ENCODE measurements around the gene CCR1. TPM values are rescaled to one million over a fixed set of nuclear protein-coding genes. Genes with fewer than 3 reads are reported as not detected.

CCR1 gene
- total and polyA plus RNA-seq, 9 of the 15 experiments (the other 6 are each of a cell fraction or from before 2014, with no cell fraction given): not detected

DNA sequence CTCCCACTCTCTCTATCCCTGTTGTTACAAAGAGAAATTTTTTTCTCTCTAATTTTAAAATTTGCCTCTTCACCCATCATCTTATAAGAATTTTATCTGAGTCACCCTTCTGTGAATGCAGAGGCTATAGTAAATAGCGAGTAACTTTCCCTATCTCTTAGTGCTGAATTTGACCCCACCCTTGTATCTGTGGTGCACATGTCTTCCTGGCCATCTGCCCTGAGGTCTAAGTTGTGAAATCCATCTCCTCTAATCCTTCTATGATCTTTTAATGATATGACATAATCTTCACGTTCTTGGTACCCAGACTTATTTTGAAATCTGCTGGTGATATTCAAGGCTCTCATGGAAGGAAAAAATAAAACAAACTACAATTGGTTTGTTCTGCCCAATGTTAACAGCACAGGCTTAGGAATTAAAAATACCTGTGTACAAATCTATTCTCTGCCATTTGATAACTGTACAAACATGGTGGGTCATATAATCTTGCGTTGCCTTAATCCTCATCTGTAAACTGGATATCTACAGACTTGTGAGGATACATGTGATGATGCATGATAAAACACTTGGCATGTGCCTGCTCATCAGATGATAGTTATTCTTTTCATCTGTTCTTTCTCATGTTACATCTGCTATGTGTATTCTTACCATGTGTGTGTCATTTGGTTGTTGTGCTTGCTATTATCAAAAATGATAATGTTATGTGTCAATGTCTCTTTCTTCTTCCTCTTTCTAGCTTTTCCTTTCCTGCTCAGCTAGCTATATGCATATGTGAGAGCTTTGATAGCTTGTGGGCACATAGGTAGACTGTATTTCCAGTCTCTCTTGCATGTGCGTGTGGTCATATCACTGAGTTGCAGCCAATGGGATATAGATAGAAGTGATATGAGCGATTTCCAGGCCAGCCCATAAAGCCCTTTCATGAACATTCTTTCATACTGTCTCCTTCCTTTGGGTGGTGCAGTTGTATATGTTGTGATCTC, 20.4 kb upstream of the CCR1 start (continued):
- TF ChIP-seq HNRNPL (IDR thresholded peaks at IDR 0.05; ENCODE audit: low read depth, low read length) (no peak), CHD1 (IDR thresholded peaks at IDR 0.05; ENCODE audit: low read length) (no peak), ADNP (tag; IDR thresholded peaks at IDR 0.05) (no peak), FOXA3 (CRISPR knock-in tag; conservative IDR thresholded peaks at IDR 0.05 in 1 of 2, IDR thresholded peaks at IDR 0.05 in 1 of 2) (peak in 1 of 2 experiments; percentile 62; a peak in 2 of 4 replicates)
- TF ChIP-seq, protein P1, sequence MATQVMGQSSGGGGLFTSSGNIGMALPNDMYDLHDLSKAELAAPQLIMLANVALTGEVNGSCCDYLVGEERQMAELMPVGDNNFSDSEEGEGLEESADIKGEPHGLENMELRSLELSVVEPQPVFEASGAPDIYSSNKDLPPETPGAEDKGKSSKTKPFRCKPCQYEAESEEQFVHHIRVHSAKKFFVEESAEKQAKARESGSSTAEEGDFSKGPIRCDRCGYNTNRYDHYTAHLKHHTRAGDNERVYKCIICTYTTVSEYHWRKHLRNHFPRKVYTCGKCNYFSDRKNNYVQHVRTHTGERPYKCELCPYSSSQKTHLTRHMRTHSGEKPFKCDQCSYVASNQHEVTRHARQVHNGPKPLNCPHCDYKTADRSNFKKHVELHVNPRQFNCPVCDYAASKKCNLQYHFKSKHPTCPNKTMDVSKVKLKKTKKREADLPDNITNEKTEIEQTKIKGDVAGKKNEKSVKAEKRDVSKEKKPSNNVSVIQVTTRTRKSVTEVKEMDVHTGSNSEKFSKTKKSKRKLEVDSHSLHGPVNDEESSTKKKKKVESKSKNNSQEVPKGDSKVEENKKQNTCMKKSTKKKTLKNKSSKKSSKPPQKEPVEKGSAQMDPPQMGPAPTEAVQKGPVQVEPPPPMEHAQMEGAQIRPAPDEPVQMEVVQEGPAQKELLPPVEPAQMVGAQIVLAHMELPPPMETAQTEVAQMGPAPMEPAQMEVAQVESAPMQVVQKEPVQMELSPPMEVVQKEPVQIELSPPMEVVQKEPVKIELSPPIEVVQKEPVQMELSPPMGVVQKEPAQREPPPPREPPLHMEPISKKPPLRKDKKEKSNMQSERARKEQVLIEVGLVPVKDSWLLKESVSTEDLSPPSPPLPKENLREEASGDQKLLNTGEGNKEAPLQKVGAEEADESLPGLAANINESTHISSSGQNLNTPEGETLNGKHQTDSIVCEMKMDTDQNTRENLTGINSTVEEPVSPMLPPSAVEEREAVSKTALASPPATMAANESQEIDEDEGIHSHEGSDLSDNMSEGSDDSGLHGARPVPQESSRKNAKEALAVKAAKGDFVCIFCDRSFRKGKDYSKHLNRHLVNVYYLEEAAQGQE (IDR thresholded peaks at IDR 0.05; ENCODE audit: borderline replicate concordance): peak; percentile 56
- TF ChIP-seq, protein P1 (CRISPR knock-in tag; IDR thresholded peaks at IDR 0.05; ENCODE audit: low read depth): peak; percentile 79
- TF ChIP-seq, protein P2, sequence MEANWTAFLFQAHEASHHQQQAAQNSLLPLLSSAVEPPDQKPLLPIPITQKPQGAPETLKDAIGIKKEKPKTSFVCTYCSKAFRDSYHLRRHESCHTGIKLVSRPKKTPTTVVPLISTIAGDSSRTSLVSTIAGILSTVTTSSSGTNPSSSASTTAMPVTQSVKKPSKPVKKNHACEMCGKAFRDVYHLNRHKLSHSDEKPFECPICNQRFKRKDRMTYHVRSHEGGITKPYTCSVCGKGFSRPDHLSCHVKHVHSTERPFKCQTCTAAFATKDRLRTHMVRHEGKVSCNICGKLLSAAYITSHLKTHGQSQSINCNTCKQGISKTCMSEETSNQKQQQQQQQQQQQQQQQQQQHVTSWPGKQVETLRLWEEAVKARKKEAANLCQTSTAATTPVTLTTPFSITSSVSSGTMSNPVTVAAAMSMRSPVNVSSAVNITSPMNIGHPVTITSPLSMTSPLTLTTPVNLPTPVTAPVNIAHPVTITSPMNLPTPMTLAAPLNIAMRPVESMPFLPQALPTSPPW (CRISPR knock-in tag; IDR thresholded peaks at IDR 0.05): peak; percentile 42; the same call in 1 of the 2 replicates

Data from K562 (cell line).